Skeletal muscle cell (primary cell): ENCODE measurements around the gene MLH1.

ENCODE experiments used
- DNase-seq: peaks from one replicate; pipeline ENCODE4 v3.0.0-alpha.2; 2010; ENCODE audit warnings: low read depth
- H3K4me3 ChIP-seq: 2 replicates; pipeline ENCODE4 v1.5.1; 2011; ENCODE audit warnings: low read depth, mild to moderate bottlenecking, control low read depth, low read length, moderate library complexity

MLH1 gene

DNA sequence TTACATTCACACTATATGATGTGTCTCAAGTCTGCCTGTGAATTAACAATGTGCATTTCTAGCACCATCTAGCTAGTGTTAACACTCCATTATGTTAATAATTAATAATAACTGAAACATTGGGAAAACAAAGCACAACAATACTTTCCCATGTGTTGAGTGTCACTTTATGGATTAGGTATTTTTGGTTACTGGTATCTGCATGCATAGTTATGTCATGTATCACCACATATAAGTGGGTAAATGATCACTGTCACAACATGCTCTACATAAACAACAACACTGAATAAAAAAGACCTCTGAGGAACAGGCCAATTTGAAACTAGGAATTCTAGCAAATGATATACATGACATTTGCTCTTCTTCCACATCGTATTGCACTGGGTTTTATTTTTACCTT is 74.7 kb downstream of the MLH1 start:
- no peak for DNase-seq
- H3K4me3 ChIP-seq = no peak overlapping the region

DNA sequence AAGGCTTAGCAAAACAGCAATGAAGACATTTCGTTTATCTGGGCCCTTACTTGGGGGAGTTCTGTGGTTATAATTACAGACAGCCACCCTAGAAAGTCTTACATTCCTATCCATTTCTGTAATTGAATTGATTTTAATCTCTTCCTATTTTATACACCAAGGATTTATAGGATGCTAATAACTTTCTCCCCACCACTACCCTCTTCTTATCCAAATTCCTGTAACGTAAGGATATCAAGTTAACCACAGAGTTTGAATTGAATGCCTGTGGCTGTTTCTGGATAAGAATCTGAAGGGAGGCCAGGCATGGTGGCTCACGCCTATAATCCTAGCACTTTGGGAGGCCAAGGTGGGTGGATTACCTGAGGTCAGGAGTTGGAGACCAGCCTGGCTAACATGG is 78.6 kb downstream of the MLH1 start:
- no peak overlapping the region for H3K4me3 ChIP-seq
- DNase-seq = no peak

DNA sequence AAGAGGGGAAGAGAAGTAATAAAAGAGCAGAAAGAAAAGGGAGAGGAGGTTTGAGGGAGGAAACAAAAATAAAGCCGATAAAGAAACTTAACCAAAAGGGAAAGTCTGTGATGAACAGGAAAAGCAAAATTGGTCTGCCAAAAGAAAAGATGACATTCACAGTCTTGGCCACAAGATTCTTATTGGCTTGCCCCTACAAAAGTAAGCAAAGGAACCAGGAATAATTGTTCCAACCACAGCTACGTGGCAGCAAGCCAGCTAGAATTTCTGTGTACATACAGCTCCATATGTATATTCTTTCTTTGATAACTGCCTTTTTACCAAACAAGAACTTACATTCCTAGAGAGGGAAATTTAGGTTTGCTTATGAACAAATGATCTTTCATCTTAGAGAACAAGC is 79.6 kb downstream of the MLH1 start:
- H3K4me3 ChIP-seq = no peak overlapping the region
- peak; percentile 83 for DNase-seq

DNA sequence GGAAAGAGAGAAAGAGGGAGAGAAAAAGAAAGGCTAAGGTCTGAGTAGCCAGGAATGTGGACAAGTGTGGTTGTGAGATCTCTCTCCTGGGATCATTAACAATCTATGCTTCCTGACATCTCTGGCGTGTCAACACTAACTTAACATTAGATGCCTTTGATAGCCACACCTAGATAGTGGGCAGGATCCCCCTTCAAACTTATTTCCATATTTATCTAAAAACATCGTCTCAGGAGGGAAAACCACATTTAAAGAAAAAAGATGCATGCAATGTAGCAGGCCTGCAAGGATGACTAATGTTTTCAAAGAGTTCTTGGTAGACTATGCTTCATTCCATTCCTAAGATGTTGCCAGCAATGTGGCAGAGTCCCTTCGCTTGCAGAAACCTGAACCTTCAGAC is 80.9 kb downstream of the MLH1 start:
- H3K4me3 ChIP-seq = no peak overlapping the region
- peak; percentile 56 for DNase-seq

DNA sequence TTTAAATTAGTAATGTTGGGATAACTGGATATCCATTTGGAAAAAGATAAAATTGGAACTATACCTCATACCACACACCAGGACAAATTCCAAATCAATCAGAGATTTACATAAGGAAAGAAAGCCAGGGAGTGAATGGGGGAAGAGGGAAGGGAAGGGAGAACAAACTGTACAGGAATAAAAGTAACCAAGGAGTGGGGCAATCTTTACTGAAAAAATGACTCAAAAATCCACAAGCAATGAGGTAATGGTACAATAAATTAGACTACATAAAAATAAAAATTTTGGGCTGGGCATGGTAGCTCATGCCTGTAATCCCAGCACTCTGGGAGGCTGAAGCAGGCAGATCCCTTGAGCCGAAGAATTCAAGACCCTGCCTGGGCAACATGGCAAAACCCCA is 82.6 kb downstream of the MLH1 start:
- no peak overlapping the region for H3K4me3 ChIP-seq
- no peak for DNase-seq

DNA sequence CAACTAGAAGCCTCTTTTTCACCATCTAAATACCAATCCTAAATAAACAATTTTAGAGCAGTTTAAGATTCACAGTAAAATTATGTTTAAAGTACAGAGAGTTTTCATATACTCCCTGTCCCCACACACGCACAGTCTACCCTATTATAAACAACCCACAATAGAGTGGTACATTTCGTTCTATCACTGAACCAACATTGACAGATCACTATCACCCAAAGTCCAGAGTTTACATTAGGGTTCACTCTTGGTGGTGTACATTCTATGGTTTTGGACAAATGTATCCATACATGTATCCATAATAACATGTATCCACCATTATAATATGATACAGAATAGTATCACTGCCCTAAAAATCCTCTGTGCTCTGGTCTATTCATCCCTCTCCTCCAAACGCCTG is 89.0 kb downstream of the MLH1 start:
- H3K4me3 ChIP-seq = no peak overlapping the region

DNA sequence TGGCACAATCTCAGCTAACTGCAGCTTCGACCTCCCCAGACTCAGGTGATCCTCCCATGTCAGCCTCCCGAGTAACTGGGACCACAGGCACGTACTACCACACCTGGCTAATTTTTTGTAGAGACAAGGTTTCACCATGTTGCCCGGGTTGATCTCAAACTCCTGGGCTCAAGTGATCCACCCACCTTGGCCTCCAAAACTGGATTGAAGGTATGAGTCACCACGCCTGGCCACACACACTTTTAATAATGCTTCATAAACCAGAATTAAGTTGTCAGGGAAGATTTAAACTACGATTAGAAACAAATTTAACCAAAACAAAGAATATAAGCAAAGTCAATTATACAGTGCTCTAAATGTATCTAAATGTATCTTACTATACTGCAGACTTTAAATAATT is 93.6 kb downstream of the MLH1 start:
- DNase-seq = no peak
- H3K4me3 ChIP-seq = no peak overlapping the region

More for the DNA sequence above, 89.0 kb downstream of the MLH1 start:
- DNase-seq = no peak

DNA sequence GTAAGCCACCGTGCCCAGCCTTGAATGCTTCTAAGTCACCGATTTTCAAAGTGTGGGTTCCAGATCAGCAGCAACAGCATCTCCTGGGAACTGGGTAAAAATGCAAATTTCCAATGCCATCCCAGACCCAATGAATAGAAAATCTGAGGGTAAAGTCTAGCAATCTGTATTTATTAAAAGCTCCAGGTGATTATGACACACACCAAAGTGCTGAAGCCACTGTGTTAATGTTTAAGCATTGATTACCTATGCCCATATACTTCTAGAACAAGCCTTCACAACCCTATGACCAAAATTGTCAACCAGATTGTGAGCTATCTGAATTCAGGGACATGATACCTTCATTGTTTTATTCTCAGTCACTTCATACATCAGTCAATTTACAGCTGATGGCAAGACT is 94.6 kb downstream of the MLH1 start:
- no peak overlapping the region for H3K4me3 ChIP-seq
- DNase-seq = no peak

DNA sequence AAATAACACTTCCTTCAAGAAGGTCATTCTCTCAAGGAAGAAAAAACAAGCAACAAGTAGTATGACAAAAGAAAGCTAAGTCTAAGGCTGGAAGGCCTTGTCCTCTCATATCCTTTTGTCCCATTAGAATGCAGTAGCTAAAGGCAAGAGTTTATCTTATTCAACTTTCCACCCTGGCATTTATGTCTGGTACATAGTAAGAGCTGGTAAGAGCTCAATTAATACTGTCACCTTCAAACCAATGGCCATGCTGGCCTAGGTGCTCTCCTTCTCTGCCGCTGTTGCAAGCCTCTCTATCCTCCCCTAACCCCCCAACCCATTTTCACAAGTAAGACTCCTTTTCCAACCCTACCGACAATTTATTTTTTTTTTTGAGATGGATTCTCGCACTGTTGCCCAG is 99.2 kb downstream of the MLH1 start:
- H3K4me3 ChIP-seq = no peak overlapping the region

DNA sequence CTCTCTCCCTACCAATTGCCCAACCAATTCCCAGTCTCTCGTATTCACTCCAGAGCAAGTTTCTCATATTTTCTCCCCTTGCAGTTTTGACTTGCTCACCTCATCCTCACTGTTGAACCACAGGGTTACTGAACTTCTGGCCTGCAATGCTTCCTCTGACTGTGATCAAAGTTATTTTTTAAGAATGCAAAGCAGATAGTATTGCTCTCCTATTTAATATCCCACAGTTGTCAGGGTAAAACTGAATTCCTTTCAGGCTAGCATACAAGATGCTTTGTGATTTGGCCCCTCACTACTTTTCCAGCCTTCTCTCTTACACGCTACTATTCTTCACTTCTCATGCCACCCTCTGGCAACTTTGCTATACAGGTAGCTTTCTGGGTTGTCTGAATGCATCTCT is 100.2 kb downstream of the MLH1 start:
- no peak overlapping the region for H3K4me3 ChIP-seq
- no peak for DNase-seq

More for the DNA sequence above, 99.2 kb downstream of the MLH1 start:
- no peak for DNase-seq

DNA sequence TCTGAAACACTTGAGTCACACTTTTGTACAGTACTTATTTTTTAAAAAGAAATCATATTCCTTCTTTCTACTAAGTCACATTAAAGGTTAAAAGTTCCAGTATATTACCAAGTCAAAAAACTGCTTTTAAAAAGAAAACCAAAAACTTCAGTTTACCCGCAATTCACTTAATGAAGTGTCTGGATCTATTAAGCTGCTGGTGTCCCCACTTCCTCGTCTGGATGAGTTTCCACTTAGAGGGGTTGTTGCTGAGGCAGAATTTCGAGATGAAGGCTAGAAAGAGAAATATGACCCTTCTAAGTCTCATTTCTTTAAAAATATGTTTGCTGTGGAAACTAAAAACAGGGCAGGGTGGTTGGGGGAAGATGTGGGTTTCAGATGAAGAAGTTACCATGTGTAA is 101.3 kb downstream of the MLH1 start:
- H3K4me3 ChIP-seq = no peak overlapping the region
- no peak for DNase-seq

DNA sequence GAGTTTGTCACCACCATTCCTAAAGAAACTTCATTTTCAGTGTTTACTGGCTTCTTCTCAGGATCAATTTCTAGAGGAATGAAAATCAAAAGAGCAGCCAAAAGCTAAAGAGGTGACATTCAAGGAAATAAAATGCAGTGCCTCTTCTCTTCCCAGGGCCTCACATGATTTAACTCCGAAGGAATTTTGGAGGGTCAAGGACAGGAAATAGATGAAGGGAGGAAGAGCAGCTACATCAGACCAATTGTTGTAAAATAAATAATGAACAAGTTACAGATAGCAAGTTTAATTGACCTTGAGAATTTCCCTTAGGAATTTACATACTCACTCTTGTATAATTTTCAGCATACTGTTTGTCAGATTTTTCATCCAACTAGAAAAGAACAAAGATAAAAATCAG is 103.0 kb downstream of the MLH1 start:
- DNase-seq = peak; percentile 27
- no peak overlapping the region for H3K4me3 ChIP-seq

DNA sequence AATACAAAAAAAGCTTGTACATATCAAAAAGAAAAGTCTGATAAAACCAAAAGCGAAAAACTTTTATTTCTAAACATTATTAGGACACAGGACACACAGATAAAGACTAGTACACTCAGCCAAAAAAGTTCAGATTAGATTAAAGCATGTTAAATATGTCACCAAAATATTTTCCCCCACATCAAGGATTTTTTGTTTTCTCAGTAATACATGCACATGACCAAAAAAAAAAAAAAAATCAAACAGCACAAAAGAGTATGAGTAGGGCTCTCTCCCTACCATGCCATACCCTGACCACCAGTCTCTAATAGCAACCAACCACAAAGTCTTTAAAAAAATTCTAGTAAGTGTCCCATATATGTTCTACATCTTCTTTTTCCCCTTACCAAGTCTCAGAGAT is 103.7 kb downstream of the MLH1 start:
- no peak overlapping the region for H3K4me3 ChIP-seq

DNA sequence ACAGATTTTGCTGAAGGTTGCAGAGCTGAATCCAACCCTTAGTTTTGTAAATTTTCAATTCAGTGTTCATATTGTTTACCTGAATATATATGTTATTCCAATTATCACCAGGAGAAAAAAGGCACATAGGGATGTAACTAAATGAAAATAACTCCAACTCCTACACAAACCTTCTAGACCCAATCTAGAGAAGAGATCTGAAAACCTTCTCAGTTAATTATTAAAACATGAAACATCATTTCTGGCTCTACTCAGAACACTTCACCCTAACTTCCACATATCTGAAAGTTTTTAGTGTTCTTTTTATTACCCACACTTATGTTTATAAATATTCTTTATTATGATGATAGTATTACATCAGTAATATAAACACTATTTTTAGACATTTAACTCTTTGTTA is 104.5 kb downstream of the MLH1 start:
- DNase-seq = no peak

More for the DNA sequence above, 103.7 kb downstream of the MLH1 start:
- no peak for DNase-seq

DNA sequence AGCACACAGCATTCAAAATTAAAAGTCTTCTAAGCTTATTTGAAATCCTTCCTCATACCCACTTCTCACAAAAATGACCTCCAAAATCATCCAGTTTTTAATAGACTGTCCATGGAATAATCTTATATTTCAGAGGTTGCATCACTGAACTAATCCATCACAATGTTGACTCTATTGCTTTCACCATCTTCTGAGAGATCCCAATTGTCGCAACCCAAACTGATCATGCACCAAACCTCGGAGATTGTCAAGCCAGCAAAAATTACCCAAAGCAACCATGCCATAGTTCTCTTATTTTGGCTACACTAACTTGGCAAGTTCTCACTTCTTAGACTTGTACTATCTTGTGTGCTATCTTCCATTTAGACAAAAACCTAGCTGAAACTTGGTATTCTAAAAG is 105.6 kb downstream of the MLH1 start:
- no peak overlapping the region for H3K4me3 ChIP-seq
- DNase-seq = no peak

More for the DNA sequence above, 104.5 kb downstream of the MLH1 start:
- H3K4me3 ChIP-seq = no peak overlapping the region

DNA sequence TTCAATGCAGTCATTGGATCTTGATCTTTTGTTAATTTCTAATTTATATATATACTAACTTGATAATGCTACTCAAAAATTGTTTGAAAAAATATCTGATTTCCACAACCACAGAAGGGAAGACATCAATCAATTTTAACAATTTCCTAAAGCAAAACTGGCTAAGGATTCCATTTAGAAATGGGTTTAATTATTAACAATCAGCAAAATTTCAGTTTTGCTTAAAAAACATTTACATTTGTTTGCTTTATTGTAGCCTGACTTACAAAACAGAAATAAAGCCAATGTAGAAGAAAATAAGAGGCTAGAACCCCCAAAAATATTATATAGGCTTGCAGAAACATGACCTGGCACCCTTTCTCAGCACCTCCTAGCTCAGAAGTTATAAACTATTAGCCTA is 106.2 kb downstream of the MLH1 start:
- H3K4me3 ChIP-seq = no peak overlapping the region
- no peak for DNase-seq

DNA sequence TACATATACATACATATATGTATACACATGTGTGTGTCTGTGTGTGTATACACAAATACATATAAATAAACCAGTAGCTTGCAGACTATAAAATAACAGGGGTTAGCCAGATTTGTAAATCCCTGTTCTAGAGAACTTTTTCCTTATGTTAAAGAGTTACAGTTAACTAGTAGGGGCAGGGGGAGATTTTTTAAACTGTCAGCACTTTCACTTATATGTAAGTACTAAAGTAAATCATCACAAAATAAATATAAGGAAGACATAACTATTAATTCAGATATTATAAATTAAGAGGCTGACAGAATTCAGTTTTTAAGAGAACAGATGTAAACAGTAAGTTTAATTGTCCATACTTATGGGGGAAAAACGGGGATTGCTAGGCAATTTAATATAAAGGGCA is 107.1 kb downstream of the MLH1 start:
- no peak overlapping the region for H3K4me3 ChIP-seq
- no peak for DNase-seq
